OCI-LY3 (cell line): ENCODE results near the gene KRT35.

ENCODE experiments used
- H2AFZ ChIP-seq: fragments of 200-600, 300-600 bp; shearing (Covaris generic); 2 replicates; pipeline ENCODE4 v1.6.0; 2014; ENCODE audit warnings: antibody characterized with exemption, low read depth, low read length
- H3K27ac ChIP-seq: fragments of 200-600, 300-600 bp; sonication (generic); 2 replicates; pipeline ENCODE4 v1.5.1; 2014; ENCODE audit warnings: mild to moderate bottlenecking, low read length, moderate library complexity, mixed read lengths
- H3K27me3 ChIP-seq: fragments of 200-600, 300-600 bp; sonication (generic); 2 replicates; pipeline ENCODE4 v1.6.1; 2014; ENCODE audit warnings: low read depth, low read length, mixed read lengths
- H3K36me3 ChIP-seq: fragments of 200-600, 300-600 bp; sonication (generic); replicated peaks from 2 replicates; pipeline ENCODE3; 2014; ENCODE audit warnings: low read depth, low read length, mixed read lengths
- H3K4me1 ChIP-seq: fragments of 300-600, 200-600 bp; sonication (generic); 2 replicates; pipeline ENCODE4 v1.6.1; 2014; ENCODE audit warnings: low read length, mixed read lengths
- H3K4me2 ChIP-seq: fragments of 200-600, 300-600 bp; sonication (generic); 2 replicates; pipeline ENCODE4 v1.6.1; 2014; ENCODE audit warnings: low read length, mixed read lengths
- H3K4me3 ChIP-seq: fragments of 300-600, 200-600 bp; sonication (generic); 2 replicates; pipeline ENCODE4 v1.5.1; 2014; ENCODE audit warnings: antibody characterized with exemption, mild to moderate bottlenecking, low read length, moderate library complexity
- H3K79me2 ChIP-seq: fragments of 300-600, 200-600 bp; shearing (Covaris generic); 2 replicates; pipeline ENCODE4 v1.6.1; 2014; ENCODE audit warnings: mild to moderate bottlenecking, low read length, mixed read lengths
- H3K9ac ChIP-seq: fragments of 300-600, 200-600 bp; shearing (Covaris generic); 2 replicates; pipeline ENCODE4 v1.6.0; 2014; ENCODE audit warnings: mild to moderate bottlenecking, low read length, moderate library complexity
- H3K9me3 ChIP-seq: fragments of 200-600, 300-600 bp; shearing (Covaris generic); 2 replicates; pipeline ENCODE4 v1.6.1; 2014; ENCODE audit warnings: low read length, mixed read lengths; ENCODE audit not compliant: insufficient read depth
- H4K20me1 ChIP-seq: fragments of 200-600, 300-600 bp; sonication (generic); 2 replicates; pipeline ENCODE4 v1.6.1; 2016; ENCODE audit warnings: low read length, mixed read lengths; ENCODE audit not compliant: insufficient read depth
- EZH2phosphoT487 ChIP-seq: fragments of 200-600 bp; shearing (Covaris generic); IDR thresholded peaks from 2 replicates; pipeline ENCODE4 v1.6.1; 2018; ENCODE audit warnings: antibody characterized with exemption, mixed run types, low read depth
- TF ChIP-seq, protein P1 (sequence below): fragments of 200-600, 300-600 bp; sonication (generic); IDR thresholded peaks from 2 replicates; pipeline ENCODE4 v1.5.1; 2014; ENCODE audit warnings: antibody characterized with exemption, low read length, low read depth

The KRT35 gene

DNA sequence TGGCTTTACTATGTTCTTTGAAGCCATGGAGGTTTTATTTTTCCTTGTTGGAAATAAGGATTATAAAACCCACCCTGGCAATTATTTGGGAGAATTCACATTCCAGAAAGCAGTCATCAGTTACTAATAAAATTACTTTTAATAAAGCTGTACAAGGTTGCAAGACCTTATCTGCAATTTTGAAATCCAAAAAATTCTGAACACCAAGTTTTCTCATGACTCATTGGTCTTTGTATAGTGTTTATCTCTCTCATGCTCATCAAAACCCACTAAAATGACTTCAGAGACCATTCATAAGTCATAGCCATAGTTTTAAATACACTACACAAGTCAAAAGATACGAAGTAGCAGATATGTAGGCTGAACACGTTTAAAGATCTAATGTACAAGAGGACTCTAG is 34.1 kb downstream of the KRT35 start:
- H3K9me3 ChIP-seq = no peaks in the 10 kb centered on the region
- H3K36me3 ChIP-seq = no peaks in the 10 kb centered on the region
- no peak overlapping the region for H2AFZ ChIP-seq
- no peak overlapping the region for H3K27ac ChIP-seq
- no peaks in the 10 kb centered on the region for H3K4me1 ChIP-seq
- no peak overlapping the region for H3K9ac ChIP-seq
- H3K4me3 ChIP-seq = no peak overlapping the region
- no peaks in the 10 kb centered on the region for H3K79me2 ChIP-seq
- TF ChIP-seq, protein P1, sequence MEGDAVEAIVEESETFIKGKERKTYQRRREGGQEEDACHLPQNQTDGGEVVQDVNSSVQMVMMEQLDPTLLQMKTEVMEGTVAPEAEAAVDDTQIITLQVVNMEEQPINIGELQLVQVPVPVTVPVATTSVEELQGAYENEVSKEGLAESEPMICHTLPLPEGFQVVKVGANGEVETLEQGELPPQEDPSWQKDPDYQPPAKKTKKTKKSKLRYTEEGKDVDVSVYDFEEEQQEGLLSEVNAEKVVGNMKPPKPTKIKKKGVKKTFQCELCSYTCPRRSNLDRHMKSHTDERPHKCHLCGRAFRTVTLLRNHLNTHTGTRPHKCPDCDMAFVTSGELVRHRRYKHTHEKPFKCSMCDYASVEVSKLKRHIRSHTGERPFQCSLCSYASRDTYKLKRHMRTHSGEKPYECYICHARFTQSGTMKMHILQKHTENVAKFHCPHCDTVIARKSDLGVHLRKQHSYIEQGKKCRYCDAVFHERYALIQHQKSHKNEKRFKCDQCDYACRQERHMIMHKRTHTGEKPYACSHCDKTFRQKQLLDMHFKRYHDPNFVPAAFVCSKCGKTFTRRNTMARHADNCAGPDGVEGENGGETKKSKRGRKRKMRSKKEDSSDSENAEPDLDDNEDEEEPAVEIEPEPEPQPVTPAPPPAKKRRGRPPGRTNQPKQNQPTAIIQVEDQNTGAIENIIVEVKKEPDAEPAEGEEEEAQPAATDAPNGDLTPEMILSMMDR = no peak
- no peak for TF ChIP-seq EZH2phosphoT487
- no peaks in the 10 kb centered on the region for H4K20me1 ChIP-seq
- peaks cover 55% of the 10 kb centered on the region for H3K27me3 ChIP-seq
- H3K4me2 ChIP-seq = no peak overlapping the region

DNA sequence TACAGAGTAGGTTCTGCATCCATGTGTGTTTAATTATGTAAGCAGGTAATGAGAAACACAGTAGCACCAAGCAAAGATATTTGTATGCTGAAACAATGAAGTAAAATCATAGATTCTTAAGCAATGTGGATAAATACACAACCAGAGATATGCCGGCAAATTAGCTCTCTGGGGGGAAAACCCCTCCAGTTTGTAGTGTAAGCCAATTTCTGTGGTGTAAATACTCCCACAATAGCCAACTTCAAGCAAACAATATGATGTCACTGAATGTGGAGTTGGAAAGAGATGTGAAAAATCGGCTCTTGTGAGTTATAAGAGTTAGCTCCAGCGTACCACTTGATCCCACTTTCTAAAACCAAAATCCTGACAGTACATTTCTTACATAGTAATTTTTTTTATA is 36.3 kb downstream of the KRT35 start:
- H3K4me3 ChIP-seq = no peak overlapping the region
- H3K9me3 ChIP-seq = no peaks in the 10 kb centered on the region
- H3K36me3 ChIP-seq = no peaks in the 10 kb centered on the region
- peaks cover 59% of the 10 kb centered on the region for H3K27me3 ChIP-seq
- H3K79me2 ChIP-seq = no peaks in the 10 kb centered on the region
- H2AFZ ChIP-seq = no peak overlapping the region
- H3K4me1 ChIP-seq = no peaks in the 10 kb centered on the region
- TF ChIP-seq, protein P1 = no peak
- no peak for TF ChIP-seq EZH2phosphoT487
- no peak overlapping the region for H3K9ac ChIP-seq
- no peaks in the 10 kb centered on the region for H4K20me1 ChIP-seq
- H3K4me2 ChIP-seq = no peak overlapping the region
- H3K27ac ChIP-seq = no peak overlapping the region

DNA sequence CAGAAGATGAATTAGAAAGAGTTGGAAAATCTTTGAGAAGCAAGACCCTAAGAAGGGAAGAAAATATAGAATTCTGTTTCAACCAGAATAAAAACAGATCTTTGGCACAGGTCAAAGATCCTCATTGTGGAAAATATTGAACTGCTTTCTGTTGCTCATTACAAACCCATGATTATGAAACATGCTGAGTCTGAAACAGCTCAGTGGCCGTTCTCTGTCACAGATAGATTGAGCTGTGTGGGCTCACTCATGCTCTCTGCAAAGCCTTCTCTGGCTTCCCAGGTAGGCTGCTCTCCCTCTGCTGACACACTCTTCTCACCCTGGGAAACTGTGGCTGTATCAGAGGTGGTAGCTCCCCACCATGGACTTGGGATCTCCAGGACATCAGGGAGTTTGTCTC is 36.8 kb downstream of the KRT35 start:
- H3K9me3 ChIP-seq = no peaks in the 10 kb centered on the region
- no peaks in the 10 kb centered on the region for H3K4me1 ChIP-seq
- no peak overlapping the region for H3K9ac ChIP-seq
- no peaks in the 10 kb centered on the region for H4K20me1 ChIP-seq
- H3K27ac ChIP-seq = no peak overlapping the region
- no peak overlapping the region for H3K4me2 ChIP-seq
- H3K79me2 ChIP-seq = no peaks in the 10 kb centered on the region
- H3K36me3 ChIP-seq = no peaks in the 10 kb centered on the region
- no peak overlapping the region for H3K4me3 ChIP-seq
- H3K27me3 ChIP-seq = peaks cover 59% of the 10 kb centered on the region
- H2AFZ ChIP-seq = no peak overlapping the region
- TF ChIP-seq, protein P1 = no peak
- TF ChIP-seq EZH2phosphoT487 = no peak

DNA sequence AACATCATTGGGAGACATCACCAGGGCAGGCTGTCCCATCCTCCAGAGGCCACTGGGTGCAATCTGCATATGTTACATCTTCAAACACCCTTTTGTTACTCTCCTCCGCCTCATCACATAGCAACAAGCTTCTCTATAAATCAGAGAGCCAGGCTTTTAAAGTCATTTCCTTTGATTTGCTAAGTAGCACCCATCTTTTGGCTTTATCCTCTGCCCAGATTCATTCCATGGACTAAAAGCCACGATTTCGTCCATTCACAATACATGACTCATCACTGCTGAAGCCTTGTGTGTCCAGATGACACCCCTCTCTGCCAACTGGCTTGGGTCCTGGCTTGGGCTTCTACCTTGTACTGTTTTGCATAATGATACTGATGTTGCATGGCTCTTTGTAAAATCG is 38.2 kb downstream of the KRT35 start:
- TF ChIP-seq, protein P1 = no peak
- no peak for TF ChIP-seq EZH2phosphoT487
- Histone ChIP-seq H2AFZ (no peak overlapping the region), H3K4me2 (no peak overlapping the region), H3K79me2 (no peaks in the 10 kb centered on the region), H3K27me3 (peaks cover 59% of the 10 kb centered on the region), H3K9ac (no peak overlapping the region), H3K27ac (no peak overlapping the region), H3K4me1 (no peaks in the 10 kb centered on the region), H3K36me3 (no peaks in the 10 kb centered on the region), H4K20me1 (no peaks in the 10 kb centered on the region), H3K4me3 (no peak overlapping the region), H3K9me3 (no peaks in the 10 kb centered on the region)
